NCI-H524 (cell line): ENCODE results near the gene KATNB1.

ENCODE experiments used
- DNase-seq, 2 experiments: peaks; one replicate each; lab custom pipeline; 2025; lab: John Stamatoyannopoulos, UW

The KATNB1 gene

DNA sequence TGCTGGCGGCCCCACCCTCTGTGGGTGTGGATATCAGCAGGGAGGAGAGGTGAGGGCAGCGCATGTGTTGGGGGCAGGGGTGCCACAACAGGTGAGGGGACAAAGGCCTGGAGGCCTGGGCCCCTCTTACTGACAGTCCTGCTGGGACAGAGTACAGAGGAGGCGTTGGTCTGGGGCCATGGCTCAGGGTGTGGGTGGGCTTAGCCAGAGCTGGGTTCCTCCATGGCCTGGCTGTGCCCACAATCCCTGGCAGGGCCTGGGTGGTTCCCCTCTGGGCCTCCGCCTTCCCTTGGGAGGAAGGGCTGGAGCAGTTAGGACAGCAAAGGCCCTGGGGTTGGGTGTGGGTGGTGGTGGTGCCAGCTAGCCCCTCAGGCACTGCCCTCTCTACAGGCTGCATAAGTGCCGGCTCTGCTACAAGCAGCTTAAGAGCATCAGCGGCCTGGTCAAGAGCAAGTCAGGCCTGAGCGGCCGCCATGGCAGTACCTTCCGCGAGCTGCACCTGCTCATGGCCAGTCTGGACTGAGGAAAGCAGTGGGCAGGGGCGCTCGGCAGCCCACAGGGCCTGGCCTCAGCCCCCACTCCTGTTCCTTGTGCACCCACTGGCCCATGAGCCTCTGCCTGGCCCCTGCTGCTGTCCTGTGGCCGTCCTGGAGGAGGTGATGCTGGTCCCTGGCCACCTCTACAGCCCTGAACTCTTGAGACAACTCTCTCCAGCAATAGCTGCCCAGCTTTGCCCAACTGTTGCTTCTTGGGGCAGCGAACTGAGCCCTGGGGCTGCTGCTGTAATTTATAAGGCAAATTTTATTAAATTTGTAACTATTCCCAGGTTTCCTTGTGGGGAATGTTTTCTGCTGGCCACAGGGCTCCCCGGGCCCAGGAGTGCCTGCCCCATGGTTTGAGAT is 21.1 kb downstream of the KATNB1 start:
- DNase-seq: no peak

DNA sequence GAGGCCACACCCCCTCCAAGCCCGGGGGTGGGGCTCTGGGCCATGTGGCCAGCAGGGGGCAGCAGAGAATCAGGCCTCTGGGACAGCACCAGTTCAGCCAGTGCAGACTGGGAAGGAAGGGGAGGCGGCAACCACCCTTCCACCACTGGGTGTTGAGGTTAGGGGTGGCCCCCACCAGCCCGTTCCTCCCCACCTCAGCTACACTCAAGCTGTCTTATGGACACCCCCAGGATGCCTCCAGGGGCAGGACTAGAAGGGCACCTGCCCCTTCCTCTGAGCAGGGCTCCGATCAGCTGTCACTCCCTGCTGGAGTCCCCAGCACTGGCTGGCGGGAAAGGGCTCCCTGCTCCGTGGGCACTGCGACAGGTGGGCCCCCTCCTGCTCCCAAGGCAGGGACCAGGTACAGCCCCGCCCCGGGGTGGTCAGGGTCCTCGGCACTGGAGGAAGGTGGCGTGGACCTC is 21.8 kb downstream of the KATNB1 start:
- peak in 1 of 2 experiments; percentile 64 for DNase-seq

DNA sequence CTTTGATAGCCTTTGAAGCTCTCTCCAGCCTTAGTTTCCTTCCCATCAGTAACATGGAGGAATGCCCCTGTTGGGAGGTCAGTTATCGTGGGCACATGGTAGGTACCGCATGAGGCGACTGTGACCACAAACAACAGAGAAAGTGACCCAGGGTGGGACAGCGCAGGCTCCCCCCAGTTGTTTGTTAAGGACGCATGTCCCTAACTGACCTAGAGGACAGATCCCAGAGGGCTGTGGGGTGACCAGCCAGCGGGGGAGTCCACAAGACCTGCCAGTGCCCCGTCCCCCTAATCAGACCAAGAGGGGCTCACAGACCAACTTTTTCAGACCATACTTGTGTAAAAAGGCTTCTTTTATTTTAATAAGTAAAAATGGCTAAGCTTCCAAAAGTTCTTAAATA is 22.3 kb downstream of the KATNB1 start:
- no peak for DNase-seq

DNA sequence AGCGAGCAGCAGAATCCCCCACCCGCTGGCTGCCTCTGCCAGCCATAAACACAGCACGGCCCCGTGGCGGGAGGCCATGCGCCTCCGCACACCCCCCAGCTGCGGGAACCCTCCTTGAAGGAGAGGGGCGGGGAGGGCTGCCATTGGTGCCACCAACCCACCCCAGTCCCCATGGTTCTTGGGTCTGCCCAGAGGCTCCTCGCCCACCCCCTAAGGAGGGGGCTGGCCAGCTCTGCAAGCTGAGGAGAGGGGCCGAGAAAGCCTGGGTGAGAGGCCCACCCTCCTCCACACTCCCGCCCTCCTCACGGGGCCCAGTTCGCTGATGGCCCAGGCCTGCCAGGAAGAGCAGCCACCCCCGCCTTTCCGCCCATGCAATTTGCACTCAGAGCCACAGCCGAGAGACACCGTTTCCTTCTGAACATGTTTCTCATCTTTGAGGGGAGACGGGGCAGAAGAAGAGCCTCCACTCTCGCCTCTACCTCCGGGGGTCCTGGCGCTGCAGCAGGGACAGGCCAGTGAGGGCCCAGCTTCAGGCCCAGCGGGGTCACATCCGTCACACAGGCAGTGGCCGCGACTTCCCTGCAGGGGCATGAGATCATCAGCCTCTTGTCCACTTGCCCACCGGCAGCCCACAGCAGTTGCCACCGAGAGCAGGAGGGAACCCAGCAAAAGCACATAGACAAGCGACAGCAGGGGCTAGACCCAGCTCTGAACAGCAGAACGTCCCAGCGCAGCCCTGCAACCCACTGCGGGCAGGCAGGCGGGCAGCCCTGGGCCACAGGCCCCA is 23.0 kb downstream of the KATNB1 start:
- DNase-seq: no peak

DNA sequence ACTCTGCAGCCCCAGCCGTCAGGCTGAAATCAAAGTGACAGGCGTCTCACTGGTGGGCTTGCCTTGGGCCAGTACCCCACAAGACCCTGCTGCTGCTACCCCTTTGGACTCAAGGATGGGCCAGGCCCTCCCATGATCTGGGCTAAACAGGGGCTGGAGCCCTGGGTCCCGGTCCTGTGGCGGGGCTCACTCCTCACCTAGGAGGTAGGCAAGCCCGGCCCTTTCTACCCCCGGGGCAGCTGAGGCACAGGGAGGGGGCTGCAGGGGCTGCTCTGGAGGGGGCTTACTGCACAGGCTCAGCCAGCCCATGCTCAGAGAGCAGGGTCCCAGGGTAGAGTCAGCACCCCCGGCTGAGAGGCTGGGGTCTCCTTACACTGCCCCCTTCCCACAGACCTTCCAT is 23.6 kb downstream of the KATNB1 start:
- DNase-seq: no peak

DNA sequence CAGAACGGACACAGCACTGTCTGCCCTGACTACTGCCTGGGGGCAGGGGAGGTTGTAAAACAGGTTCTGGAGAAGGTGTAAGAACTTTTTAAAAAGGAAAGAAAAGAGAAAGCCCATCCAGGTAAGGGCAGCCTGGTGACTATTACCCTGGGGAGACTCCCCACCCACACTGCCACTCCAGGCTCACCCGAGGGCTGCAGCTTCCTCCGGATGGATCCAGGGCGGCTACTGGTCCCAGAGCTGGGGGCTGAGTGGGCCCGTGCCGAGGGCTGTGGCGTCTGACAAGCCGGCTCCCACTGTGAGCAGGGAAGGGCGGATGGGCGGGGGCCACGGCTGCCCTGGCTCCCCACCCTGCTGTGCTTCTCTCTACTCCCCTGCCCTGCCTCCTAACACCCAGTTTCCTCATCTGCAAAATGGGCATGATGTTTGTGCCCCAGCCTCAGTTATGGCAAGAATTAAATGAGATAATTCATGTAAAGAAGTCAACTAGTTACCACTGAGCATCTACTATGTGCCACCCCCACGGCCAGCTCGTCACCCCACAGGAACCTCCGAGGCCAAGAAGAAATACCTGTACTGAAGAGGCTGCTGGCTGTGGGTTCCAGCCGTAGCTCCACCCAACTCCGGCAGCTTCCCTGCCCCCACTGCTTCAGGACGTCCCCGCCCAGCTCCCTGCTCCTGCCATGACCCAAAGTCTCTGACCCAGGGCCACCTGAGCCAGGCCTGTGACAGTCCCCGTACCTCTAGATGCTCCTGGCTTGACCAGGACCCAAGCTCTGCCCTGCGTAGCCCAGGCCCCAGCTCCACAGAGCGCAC is 24.2 kb downstream of the KATNB1 start:
- DNase-seq: no peak

DNA sequence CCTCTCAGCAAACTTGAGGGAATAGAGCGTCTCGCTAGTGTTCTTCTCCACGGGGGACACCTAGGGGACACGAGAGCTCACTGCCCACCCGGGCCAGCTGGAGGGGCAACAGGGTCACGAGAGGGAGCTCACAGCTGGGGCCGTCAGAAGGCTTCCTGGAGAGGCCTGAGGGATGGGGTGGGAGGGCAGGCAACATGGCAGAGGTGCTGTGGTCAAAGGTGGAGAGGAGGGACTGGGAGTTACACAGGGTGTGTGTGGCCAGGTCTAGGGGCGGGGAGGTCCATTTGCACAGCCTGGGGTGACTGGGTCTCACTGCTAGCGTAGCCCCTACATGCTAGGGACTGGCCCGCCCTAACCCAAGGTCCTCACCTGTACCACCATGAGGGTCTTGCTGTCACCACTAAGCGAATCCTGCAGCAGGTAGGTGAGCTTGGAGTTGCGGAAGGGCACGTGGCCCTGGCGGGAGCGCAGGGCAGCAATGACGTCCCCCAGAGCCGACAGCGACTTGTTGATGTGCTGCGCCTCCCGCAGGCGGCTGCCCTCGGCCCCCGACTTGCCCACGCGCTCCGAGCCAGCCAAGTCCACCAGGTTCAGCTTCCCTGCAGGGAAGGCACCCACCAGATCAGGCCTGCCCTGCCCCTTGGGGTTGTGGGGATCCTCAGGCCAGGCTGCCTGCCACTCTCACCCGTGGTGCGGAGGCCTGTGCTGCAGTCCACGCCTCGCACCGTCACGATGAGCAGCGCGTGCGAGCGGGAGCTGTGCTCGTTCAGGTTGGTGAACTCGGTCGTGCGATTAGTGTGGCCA is 25.0 kb downstream of the KATNB1 start:
- no peak for DNase-seq

DNA sequence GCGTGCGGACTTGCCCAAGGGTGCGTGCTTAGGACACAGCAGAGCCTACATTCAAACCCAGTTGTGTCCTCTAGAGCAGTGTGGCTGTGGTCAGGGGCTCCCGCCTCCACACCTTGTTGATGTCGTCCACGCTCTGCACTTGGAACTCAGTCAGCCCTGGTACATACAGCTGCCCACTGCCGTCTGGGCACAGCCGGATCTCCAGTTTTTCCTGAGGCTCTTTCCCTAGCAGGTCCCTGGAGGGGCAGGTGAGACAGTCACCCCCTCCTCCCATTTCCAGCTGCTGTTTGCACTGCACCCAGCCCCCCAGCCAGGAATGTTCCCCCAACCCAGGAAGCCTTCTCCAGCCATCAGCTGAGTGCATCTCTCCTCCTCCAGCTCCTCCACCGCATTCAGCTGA is 25.7 kb downstream of the KATNB1 start:
- peak in 1 of 2 experiments; percentile 26 for DNase-seq

DNA sequence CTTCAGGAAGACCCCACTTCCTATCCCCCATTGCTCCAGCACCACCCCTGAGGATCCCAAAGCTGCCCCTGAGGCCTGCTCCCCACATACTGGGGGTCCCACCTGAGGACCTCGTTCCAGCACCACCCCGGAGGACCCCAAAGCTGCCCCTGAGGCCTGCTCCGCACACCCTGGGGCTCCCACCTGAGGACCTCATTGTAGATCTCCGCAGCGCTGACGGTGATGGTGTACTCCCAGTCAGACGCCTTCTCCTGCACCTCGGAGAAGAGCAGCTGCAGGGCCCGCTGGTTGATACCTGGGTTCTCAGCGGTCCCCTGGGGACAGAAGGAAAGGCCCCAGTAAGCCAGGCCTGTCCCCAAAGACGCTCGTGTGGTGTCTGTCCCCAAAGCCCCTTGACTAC is 26.4 kb downstream of the KATNB1 start:
- DNase-seq: no peak

DNA sequence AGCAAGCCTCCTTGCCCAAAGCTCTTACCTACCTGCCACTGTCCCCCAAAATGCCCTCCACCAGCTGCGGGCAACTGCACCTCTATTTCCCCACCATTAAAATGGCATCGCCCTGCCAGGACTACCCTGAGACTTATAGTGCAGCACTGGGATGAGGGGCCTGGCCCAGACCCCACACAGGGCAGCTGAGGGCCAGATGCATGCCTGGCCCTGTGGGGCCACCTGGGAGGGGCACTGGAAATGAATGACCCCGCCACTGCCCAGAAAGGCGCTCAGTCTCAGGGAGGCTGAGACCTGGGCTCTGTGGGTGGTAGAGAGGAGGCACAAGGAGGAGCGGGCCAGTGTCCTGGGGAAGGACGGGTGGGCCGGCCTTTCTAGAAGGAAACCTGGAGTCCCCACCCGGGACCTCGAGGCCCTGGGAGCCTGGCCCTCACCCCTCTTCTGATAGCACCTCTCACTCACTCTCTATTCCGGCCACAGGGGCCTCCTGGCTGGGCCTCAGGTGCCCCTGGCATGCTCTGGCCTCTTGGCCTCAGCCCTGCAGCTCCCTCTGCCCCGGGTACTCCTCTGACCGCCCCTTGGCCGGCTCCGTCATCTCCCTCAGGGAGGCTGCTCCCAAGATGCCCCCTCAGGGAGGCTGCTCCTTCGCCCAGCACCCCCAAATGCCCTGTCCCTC is 26.9 kb downstream of the KATNB1 start:
- DNase-seq: no peak

DNA sequence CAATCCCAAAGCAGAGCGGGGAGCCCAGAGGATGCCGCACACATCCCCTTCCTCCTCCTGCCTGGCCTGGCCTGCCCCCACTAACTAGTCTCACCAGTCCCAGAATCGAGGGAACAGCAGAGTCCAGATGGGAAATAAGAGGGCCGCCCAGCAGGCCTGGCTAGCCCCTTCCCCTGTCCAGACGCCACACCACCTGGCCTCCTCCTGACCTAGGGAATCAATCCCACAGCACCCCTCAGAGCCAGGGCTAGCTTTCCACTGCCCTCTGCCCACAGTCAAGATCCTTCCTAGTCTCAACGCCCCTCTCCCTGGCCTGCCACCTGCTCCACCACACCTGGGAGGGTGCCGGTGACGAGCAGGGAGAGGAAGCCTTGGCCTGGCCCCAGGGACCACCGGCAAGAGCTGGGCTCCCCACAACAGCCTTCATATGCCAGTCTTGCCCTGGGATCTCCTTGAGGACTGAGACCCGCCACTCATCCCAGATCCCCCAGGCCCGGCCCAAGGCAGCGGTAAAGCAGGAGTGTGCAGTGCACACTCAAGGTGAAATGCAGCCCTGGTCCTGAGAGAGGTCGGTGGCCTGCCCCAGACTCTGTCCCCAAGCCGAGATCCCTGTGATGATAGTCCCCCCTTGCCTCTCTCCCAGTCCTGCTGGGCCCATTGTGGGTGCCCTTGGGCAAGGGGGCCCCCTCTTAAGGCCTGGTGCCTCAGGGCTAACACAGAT is 27.9 kb downstream of the KATNB1 start:
- peak in 1 of 2 experiments; percentile 63 for DNase-seq

DNA sequence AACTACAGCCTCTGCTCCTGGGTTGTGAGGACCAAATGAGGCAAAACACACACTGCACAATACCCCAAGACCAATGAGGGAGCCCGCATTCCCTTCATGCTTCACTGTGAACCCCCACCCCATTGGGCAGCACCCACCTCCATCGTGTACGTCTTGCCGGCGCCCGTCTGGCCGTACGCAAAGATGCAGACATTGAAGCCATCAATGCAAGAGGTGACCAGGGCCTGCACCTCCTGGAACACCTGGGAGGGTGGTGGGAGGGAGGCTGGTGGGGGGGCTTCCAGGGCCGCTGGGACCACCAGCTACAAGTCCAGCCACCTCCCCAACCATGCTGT is 28.4 kb downstream of the KATNB1 start:
- no peak for DNase-seq

DNA sequence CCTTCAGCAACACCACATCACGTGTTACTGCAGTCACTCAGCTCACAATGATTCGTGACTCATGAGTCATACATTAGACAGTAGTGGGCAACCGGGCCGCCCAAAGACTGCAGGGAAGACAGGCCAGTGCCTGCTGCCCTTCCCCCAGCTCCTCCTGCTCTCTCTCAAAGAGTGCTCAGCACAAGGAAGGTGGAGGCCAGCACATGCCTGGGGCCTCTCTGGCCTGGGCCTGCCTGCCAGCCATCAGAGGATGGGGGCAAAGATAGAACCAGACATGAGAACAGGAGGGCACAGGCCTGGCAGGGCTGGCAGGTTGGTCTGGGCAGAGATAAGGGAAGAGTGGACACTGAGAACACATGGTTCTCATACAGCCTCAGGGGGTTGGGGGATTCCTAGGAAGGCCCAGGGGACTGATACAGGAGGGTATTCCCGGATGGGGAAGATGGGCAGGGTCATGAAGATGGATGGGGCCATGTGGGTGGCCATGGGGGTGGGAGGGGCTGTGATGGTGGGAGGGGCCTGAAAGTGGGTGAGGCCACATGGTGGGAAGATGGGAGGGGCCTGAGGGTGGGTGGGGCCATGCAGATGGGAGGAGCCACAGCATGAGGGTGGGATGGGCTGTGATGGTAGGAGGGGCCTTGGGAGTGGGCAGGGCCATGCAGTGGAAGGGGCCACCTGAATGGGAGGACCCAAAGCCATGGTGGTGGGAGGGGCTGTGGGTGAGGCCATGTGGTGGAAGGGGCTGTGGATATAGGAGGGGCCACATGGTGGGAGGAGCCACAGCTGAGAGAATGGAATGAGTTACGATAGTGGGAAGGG is 29.0 kb downstream of the KATNB1 start:
- peak in 1 of 2 experiments; percentile 15 for DNase-seq

DNA sequence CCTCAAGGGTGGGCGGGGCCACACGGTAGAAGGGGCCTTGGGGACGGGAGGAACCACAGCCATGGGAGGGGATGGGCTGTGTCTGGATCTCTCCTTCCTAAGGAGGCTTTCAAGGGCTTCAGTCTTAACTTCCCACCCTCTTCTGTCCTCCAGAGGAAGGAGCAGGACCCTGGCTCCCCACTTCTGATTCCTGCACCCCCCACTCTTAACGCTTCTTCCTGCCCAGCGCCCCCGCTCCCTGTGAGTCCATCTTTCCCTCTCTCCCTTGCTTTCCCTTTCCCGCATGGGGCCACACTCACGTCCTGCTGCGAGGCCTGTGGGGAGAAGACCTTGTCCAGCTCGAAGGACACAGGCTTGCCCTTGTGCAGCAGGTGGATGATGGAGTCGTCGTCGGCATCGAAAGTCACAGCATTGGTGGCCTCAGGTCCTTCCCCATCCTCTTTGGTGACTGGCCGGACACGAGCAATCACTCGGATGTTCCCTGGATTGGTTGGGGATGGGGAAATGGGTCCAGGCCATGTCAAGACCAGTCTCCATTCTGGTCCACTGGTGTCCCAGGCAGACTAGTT is 29.7 kb downstream of the KATNB1 start:
- DNase-seq: no peak

DNA sequence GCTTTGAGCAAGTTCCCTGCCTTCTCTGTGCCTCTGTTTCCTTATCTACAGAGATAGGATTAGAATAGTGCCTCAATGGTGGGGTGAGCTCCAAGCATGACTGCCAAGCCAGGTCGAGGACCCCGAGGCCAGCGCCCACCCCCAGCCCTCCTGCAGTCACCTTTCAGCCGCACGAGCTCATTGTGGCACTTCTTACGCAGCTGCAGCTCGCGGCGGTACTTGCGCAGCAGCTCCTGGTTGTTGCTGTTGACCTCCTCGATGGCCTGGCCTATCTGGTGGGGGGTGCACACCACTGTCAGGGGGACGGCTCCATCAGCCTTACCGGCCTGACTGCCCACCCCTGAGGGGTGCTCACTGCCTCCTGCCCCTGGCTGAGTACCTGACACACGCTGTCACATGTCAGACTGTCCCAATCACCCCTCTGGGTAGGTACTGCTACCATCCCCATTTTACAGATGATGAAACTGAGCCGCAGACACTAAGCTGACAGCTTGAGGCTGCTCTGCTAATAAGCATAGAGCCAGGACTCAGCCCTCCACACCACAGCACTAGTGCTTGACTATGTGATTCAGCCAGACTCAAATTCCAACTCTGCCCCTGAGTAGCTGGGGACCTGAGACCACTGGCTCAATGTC is 31.3 kb downstream of the KATNB1 start:
- no peak for DNase-seq

DNA sequence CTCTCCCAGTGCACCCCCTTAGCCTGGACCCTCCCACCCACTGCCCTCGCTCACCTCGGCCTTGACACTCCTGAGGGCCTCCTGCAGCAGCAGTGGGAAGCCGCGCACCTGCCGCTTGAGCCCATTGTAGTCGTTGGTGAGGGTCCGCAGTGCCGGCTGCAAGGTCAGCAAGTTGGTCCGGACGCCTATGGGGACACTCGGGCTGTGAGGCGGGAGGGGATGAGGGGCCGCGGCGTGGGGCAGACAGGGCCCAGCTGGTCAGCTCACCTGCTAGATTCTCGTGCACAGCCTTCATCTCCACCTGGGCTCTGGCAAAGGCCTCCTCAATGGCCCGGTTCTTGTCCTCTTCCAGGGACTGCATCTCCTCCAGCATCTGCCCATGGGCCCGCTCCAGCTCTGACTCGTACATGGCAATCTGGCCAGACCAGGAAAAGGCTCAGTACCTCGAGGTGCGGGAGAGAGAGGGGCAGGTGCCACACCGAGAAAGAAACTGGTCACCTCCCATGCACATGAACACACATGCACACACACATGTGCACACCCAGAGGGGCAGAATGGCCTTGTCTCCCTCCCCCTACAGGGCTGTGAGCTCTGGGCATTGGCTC is 34.1 kb downstream of the KATNB1 start:
- no peak for DNase-seq

DNA sequence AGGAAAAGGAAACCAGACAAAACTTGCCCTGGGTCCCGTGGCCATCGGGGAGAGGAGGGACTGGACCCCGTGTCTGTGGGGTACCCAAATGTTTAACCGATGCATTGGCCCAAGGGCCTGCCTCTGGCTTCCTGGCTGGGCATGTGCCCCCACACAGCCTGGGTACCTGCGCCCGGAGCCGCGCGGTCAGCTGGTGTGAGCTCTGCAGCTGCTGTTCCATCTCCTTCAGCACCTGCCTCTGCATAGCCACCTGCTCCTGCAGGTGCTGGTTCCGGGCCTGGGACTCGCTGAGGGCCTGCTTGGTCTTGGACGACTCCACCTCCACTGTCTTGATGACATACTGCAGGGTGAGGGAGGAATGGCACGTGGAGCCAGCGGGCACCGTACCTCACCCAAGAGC is 34.8 kb downstream of the KATNB1 start:
- DNase-seq: no peak

DNA sequence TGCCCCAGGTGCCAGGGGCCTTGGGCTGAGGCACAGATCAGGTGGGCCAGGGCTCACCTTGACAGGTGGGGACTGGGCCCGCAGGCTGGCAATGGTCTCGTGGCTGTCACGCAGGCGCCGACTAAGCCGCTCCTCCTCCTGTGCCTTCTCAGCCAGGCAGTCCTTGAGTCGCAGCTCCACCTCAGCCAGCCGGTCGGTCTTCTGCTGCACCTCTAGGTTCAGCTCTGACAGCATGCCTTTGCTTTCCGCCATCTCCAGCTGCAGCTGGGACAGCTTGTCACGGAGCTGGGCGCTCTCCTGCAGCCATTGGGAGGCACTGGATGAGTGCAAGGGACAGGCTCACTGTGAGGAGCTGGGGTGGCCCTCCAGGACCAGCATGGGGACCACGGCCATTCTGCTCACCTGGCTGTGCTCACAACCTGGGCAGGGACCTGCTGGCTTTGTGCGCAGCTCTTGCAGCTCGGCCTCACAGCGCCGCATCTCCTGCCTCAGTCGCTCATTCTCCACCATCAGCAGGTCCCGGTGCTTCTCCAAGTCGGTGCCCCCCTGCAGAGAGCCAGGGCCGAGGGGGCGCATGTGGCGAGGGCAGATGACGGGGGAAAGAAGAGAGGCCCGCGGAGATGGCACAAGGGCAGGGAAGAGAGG is 35.7 kb downstream of the KATNB1 start:
- no peak for DNase-seq
